A673 (cell line): ENCODE measurements around the gene RGS9BP. TPM values are rescaled to one million over a fixed set of nuclear protein-coding genes. Genes with fewer than 3 reads are reported as not detected.
"Not testable (repeated sequence)": the region's sequence is repeated elsewhere in the genome, so short reads cannot be mapped to it uniquely, and the experiment has no call there.

ENCODE experiments used
- BruUV-seq: library from RNA; stranded (reverse); fragments of 400-500 nt; replicated peaks from 2 replicates; lab custom pipeline; 2021; lab: Mats Ljungman, UMichigan
- CTCF ChIA-PET: fragments of 300-600 bp; sonication (Branson Sonifier 250); formaldehyde crosslinking; loops from one replicate; lab custom pipeline; 2022; ENCODE audit warnings: antibody characterized with exemption; lab: Charles Lee
- POLR2A ChIA-PET: fragments of 300-600 bp; sonication (Branson Sonifier 250); formaldehyde crosslinking; loops from one replicate; lab custom pipeline; 2022; ENCODE audit warnings: antibody characterized with exemption; ENCODE audit not compliant: low non-redundant PET; lab: Charles Lee
- DNase-seq: peaks from one replicate; pipeline ENCODE4 v3.0.0-alpha.2; 2015; ENCODE audit warnings: low spot score
- H3K27ac ChIP-seq: fragments of 200-600 bp; sonication (generic); 2 replicates; pipeline ENCODE4 v1.5.1; 2016; ENCODE audit warnings: mixed run types, low read depth, mild to moderate bottlenecking, mixed read lengths, antibody characterized with exemption, low read length; ENCODE audit not compliant: poor library complexity, severe bottlenecking
- H3K27me3 ChIP-seq: fragments of 200-600 bp; sonication (generic); replicated peaks from 2 replicates; pipeline ENCODE4 v1.6.1; 2017; ENCODE audit warnings: mixed run types, low read depth, mild to moderate bottlenecking, mixed read lengths, antibody characterized with exemption, low read length; ENCODE audit not compliant: insufficient read depth, poor library complexity
- H3K36me3 ChIP-seq: fragments of 200-600 bp; sonication (generic); 2 replicates; pipeline ENCODE4 v1.6.1; 2016; ENCODE audit warnings: mixed run types, mild to moderate bottlenecking, mixed read lengths, antibody characterized with exemption, low read length; ENCODE audit not compliant: insufficient read depth, poor library complexity, severe bottlenecking
- H3K4me1 ChIP-seq: fragments of 200-600 bp; sonication (generic); 2 replicates; pipeline ENCODE4 v1.6.1; 2017; ENCODE audit warnings: mixed run types, mild to moderate bottlenecking, mixed read lengths, antibody characterized with exemption, low read length; ENCODE audit not compliant: insufficient read depth, poor library complexity, severe bottlenecking
- H3K4me3 ChIP-seq: fragments of 200-600 bp; sonication (generic); 2 replicates; pipeline ENCODE4 v1.5.1; 2016; ENCODE audit warnings: low read depth, mixed run types, mild to moderate bottlenecking, mixed read lengths, low read length; ENCODE audit not compliant: poor library complexity, severe bottlenecking
- H3K9me3 ChIP-seq: fragments of 200-600 bp; sonication (generic); 2 replicates; pipeline ENCODE4 v1.6.1; 2016; ENCODE audit warnings: mixed run types, low read depth, mild to moderate bottlenecking, mixed read lengths, antibody characterized with exemption, low read length; ENCODE audit not compliant: poor library complexity, severe bottlenecking
- EZH2 ChIP-seq: fragments of 200-600 bp; sonication (generic); IDR thresholded peaks from 2 replicates; pipeline ENCODE4 v1.6.1; 2017; ENCODE audit warnings: borderline replicate concordance, low read depth, mild to moderate bottlenecking, mixed read lengths, antibody characterized with exemption, low read length; ENCODE audit not compliant: poor library complexity, severe bottlenecking
- intact Hi-C: fragments of 100-400 bp; cut with micrococcal nuclease; formaldehyde crosslinking; loops from one replicate; pipeline ENCODE4 v1.10.0; 2022; ENCODE audit not compliant: unreplicated experiment
- total RNA-seq: library from RNA; stranded (reverse); gene quantifications from 2 replicates; pipeline ENCODE4 v1.2.3, GENCODE V29; 2021
- TF ChIP-seq, protein P1 (sequence below): fragments of 300-800, 200-600 bp; sonication (generic); conservative IDR thresholded peaks from 2 replicates; pipeline ENCODE4 v1.5.1; 2017; ENCODE audit warnings: low read depth, mild to moderate bottlenecking, antibody characterized with exemption, low read length, moderate library complexity, mixed read lengths

The RGS9BP gene
- total RNA-seq, 1 experiment from 2014 or later, result 0.15 TPM

DNA sequence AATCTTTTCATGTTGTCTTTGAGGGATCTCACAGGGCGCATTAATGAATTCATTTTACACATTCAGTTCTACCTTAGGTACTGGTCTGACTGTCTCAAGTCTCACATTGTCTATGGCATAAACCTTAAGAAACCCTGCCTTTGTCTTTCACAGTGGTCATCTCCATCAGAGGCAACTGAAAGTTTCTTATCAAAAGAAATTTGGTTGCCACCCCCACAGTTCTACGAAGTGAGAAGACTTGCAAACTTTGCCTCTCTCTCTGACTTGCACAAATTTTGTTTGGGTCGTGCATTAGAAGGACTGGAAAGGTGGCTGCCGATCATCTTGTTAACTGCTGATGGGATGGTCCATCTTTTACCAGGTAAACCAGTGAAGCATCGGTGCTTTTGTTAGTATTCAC, 33.4 kb downstream of the RGS9BP start:
- intact Hi-C loops, result no loop called here
- Histone ChIP-seq H3K9me3 (peaks cover 8% of the 10 kb centered on the region), H3K4me3 (no peak overlapping the region), H3K4me1 (no peaks in the 10 kb centered on the region), H3K27me3 (no peaks in the 10 kb centered on the region), H3K36me3 (peaks cover 17% of the 10 kb centered on the region), H3K27ac (no peak overlapping the region)
- ChIA-PET CTCF (interaction anchor here (0.5 kb wide), 1 partner anchor 825 kb away, joined by 3 read pairs; no protein-coding TSS in a partner anchor), POLR2A (no interaction called here)
- no TSS peak for BruUV-seq
- no peak for DNase-seq
- TF ChIP-seq, protein P1, sequence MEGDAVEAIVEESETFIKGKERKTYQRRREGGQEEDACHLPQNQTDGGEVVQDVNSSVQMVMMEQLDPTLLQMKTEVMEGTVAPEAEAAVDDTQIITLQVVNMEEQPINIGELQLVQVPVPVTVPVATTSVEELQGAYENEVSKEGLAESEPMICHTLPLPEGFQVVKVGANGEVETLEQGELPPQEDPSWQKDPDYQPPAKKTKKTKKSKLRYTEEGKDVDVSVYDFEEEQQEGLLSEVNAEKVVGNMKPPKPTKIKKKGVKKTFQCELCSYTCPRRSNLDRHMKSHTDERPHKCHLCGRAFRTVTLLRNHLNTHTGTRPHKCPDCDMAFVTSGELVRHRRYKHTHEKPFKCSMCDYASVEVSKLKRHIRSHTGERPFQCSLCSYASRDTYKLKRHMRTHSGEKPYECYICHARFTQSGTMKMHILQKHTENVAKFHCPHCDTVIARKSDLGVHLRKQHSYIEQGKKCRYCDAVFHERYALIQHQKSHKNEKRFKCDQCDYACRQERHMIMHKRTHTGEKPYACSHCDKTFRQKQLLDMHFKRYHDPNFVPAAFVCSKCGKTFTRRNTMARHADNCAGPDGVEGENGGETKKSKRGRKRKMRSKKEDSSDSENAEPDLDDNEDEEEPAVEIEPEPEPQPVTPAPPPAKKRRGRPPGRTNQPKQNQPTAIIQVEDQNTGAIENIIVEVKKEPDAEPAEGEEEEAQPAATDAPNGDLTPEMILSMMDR, result no peak
- no peak for TF ChIP-seq EZH2

DNA sequence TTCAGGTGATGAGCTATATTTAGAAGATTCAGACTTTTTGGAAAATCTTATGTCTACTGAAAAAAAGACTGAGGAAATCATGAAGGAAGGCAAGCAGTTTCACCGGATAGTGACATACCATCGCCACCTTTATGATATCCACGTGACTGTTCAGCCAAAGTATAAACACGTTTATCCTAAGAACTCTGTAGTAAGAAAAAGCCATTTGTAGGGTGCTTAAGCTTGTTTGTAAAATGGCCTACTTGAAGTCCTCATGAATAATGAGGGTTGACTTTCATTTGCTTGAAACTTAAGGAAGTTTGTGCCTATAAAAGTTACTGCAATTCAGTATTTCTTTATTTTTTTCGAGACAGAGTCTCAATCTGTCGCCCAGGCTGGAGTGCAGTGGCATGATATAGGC, 36.1 kb downstream of the RGS9BP start:
- Histone ChIP-seq H3K4me3 (no peak overlapping the region), H3K36me3 (peaks cover 16% of the 10 kb centered on the region), H3K4me1 (no peaks in the 10 kb centered on the region), H3K27me3 (no peaks in the 10 kb centered on the region), H3K27ac (no peak overlapping the region), H3K9me3 (no peaks in the 10 kb centered on the region)
- CTCF ChIA-PET, result no interaction called here
- no TSS peak for BruUV-seq
- TF ChIP-seq, protein P1, result no peak
- TF ChIP-seq EZH2, result no peak
- intact Hi-C loops, result no loop called here
- DNase-seq, result no peak
- POLR2A ChIA-PET, result no interaction called here

DNA sequence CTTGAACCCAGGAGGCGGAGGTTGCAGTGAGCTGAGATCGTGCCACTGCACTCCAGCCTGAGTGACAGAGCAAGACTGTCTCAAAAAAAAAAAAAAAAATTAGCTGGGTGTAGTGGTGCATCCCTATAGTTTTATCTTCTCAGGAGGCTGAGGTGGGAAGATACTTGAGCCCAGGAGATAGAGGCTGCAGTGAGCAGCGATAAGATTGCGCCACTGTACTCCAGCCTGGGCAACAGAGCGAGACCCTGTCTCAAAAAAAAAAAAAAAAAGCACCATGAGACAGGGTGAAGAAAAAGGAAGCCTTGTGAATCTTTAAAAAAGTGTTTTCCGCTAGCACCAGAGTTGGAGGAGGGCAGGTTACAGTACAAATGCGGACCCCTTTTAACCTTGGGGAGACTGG, 40.6 kb downstream of the RGS9BP start:
- H3K4me1 ChIP-seq, H3K27ac ChIP-seq, BruUV-seq, H3K9me3 ChIP-seq, H3K27me3 ChIP-seq, H3K4me3 ChIP-seq, intact Hi-C loops, DNase-seq, POLR2A ChIA-PET, CTCF ChIA-PET: not testable (repeated sequence)
- H3K36me3 ChIP-seq, result peaks cover 17% of the 10 kb centered on the region

DNA sequence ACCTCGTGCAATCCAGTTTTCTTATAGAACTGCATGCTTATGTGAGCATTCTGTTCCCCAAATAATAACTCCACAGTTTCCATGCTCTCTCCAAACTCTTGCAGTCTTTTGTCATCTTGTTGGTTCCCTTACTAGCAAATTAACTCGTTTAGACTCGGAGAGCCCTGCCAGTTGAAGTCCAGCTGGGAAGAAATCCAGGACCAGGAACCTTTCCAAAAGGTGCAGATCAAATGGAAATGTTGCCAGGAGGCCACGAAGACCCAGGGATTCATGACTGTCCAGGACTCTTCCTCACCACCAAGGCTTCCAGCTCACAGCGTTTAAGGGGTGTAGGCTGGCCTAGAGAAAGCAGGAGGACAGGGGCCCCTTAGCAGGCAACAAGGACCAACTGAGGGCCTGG, 41.8 kb downstream of the RGS9BP start:
- Histone ChIP-seq H3K36me3 (peaks cover 16% of the 10 kb centered on the region), H3K4me1 (no peaks in the 10 kb centered on the region), H3K9me3 (no peaks in the 10 kb centered on the region), H3K27ac (no peak overlapping the region), H3K27me3 (no peaks in the 10 kb centered on the region), H3K4me3 (no peak overlapping the region)
- BruUV-seq, result no TSS peak
- CTCF ChIA-PET, result no interaction called here
- DNase-seq, result no peak
- intact Hi-C loops, result no loop called here
- POLR2A ChIA-PET, result no interaction called here
- no peak for TF ChIP-seq EZH2
- TF ChIP-seq, protein P1, result no peak
